PC-9 (cell line): ENCODE data around the gene MAN2C1. TPM values are rescaled to one million over a fixed set of nuclear protein-coding genes. Genes with fewer than 3 reads are reported as not detected.

ENCODE experiments used
- BruUV-seq: library from RNA; stranded (reverse); fragments of 400-500 nt; replicated peaks from 2 replicates; lab custom pipeline; 2021; lab: Mats Ljungman, UMichigan
- CTCF ChIA-PET: fragments of 300-600 bp; sonication (Branson Sonifier 250); formaldehyde crosslinking; loops from one replicate; lab custom pipeline; 2022; ENCODE audit warnings: antibody characterized with exemption; lab: Charles Lee
- POLR2A ChIA-PET: fragments of 300-600 bp; sonication (Branson Sonifier 250); formaldehyde crosslinking; loops from one replicate; lab custom pipeline; 2022; ENCODE audit warnings: antibody characterized with exemption; ENCODE audit not compliant: unreplicated experiment; lab: Charles Lee
- DNase-seq, 2 experiments: peaks; one replicate each; pipeline versions ENCODE4 v3.0.0 to v3.0.0-alpha.2; 2015 to 2022; ENCODE audit warnings: mixed read lengths in 1 of 2
- H2AFZ ChIP-seq: fragments of 200-600 bp; sonication (generic); 2 replicates; pipeline ENCODE4 v1.8.1; 2017; ENCODE audit warnings: antibody characterized with exemption
- H3F3A ChIP-seq: fragments of 200-600 bp; sonication (generic); 2 replicates; pipeline ENCODE4 v1.8.1; 2017; ENCODE audit warnings: antibody characterized with exemption, mild to moderate bottlenecking, low read depth; ENCODE audit not compliant: insufficient read depth
- H3K27ac ChIP-seq: fragments of 200-600 bp; sonication (generic); 2 replicates; pipeline ENCODE4 v1.6.1; 2016; ENCODE audit warnings: mixed run types
- H3K27me3 ChIP-seq: fragments of 200-600 bp; sonication (generic); 2 replicates; pipeline ENCODE4 v1.6.1; 2016; ENCODE audit warnings: low read depth, mixed run types; ENCODE audit not compliant: insufficient read depth
- H3K36me3 ChIP-seq: fragments of 200-600 bp; sonication (generic); 2 replicates; pipeline ENCODE4 v1.6.1; 2016; ENCODE audit warnings: low read depth, mixed run types
- H3K4me1 ChIP-seq: fragments of 200-600 bp; sonication (generic); replicated peaks from 2 replicates; pipeline ENCODE4 v1.6.1; 2016; ENCODE audit warnings: mixed run types; ENCODE audit not compliant: insufficient read depth
- H3K4me2 ChIP-seq: fragments of 200-600 bp; sonication (generic); 2 replicates; pipeline ENCODE4 v1.6.1; 2017; ENCODE audit warnings: mixed run types
- H3K4me3 ChIP-seq: fragments of 200-600 bp; sonication (generic); 2 replicates; pipeline ENCODE4 v1.6.1; 2016; ENCODE audit warnings: mixed run types
- H3K79me2 ChIP-seq: fragments of 200-600 bp; sonication (generic); 2 replicates; pipeline ENCODE4 v1.6.1; 2017; ENCODE audit warnings: low read depth, mixed run types
- H3K9me2 ChIP-seq: fragments of 200-600 bp; sonication (generic); 2 replicates; pipeline ENCODE4 v1.8.1; 2017; ENCODE audit warnings: mild to moderate bottlenecking; ENCODE audit not compliant: insufficient read depth
- H3K9me3 ChIP-seq: fragments of 200-600 bp; sonication (generic); 2 replicates; pipeline ENCODE4 v1.8.1; 2016; ENCODE audit warnings: low read depth; ENCODE audit not compliant: insufficient read depth
- H4K20me1 ChIP-seq: fragments of 200-600 bp; sonication (generic); 2 replicates; pipeline ENCODE4 v1.8.1; 2017; ENCODE audit not compliant: insufficient read depth
- EZH2 ChIP-seq: fragments of 200-600 bp; sonication (generic); IDR thresholded peaks from 2 replicates; pipeline ENCODE4 v1.8.0; 2017; ENCODE audit warnings: antibody characterized with exemption, low read depth
- intact Hi-C: fragments of 100-400 bp; cut with micrococcal nuclease; formaldehyde crosslinking; loops from one replicate; pipeline ENCODE4 v1.10.0; 2022; ENCODE audit not compliant: unreplicated experiment
- total RNA-seq: library from RNA; stranded (reverse); gene quantifications from 2 replicates; pipeline ENCODE4 v1.2.3, GENCODE V29; 2021
- TF ChIP-seq, protein P1 (sequence below): fragments of 200-600 bp; sonication (generic); conservative IDR thresholded peaks from 2 replicates; pipeline ENCODE4 v1.6.1; 2017; ENCODE audit warnings: mixed run types, antibody characterized with exemption, mild to moderate bottlenecking, moderate library complexity

MAN2C1 gene
- total RNA-seq, 1 experiment from 2014 or later, result 94.3 TPM

- Histone ChIP-seq H3K4me3 (no peak overlapping the region), H3K4me2 (no peak overlapping the region), H3K27ac (no peak overlapping the region), H3K36me3 (peaks cover 48% of the 10 kb centered on the region), H2AFZ (no peak overlapping the region), H3K27me3 (no peaks in the 10 kb centered on the region), H3K9me3 (no peaks in the 10 kb centered on the region), H3K79me2 (0 out of 2 replicates have a peak, but pooled peaks cover 3% of the 10 kb centered on the region), H3K4me1 (no peaks in the 10 kb centered on the region), H3K9me2 (no peaks in the 10 kb centered on the region), H3F3A (peaks cover 6% of the 10 kb centered on the region), H4K20me1 (peaks cover 33% of the 10 kb centered on the region)
- DNase-seq, result no peak
- no TSS peak for BruUV-seq
- intact Hi-C loops, result no loop called here
- CTCF ChIA-PET, result no interaction called here
- POLR2A ChIA-PET, result no interaction called here
- TF ChIP-seq EZH2, result no peak
- TF ChIP-seq, protein P1, sequence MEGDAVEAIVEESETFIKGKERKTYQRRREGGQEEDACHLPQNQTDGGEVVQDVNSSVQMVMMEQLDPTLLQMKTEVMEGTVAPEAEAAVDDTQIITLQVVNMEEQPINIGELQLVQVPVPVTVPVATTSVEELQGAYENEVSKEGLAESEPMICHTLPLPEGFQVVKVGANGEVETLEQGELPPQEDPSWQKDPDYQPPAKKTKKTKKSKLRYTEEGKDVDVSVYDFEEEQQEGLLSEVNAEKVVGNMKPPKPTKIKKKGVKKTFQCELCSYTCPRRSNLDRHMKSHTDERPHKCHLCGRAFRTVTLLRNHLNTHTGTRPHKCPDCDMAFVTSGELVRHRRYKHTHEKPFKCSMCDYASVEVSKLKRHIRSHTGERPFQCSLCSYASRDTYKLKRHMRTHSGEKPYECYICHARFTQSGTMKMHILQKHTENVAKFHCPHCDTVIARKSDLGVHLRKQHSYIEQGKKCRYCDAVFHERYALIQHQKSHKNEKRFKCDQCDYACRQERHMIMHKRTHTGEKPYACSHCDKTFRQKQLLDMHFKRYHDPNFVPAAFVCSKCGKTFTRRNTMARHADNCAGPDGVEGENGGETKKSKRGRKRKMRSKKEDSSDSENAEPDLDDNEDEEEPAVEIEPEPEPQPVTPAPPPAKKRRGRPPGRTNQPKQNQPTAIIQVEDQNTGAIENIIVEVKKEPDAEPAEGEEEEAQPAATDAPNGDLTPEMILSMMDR, result no peak
Measured at GRCh38 chr15:75410196-75410595, 41.8 kb upstream of the MAN2C1 start.

- intact Hi-C loops, result no loop called here
- no peaks in the 10 kb centered on the region for H3K79me2 ChIP-seq
- peaks cover 29% of the 10 kb centered on the region for H3K36me3 ChIP-seq
Measured at GRCh38 chr15:75407083-75407482, 38.7 kb upstream of the MAN2C1 start.

GRCh38 chr15:75403892-75404291 lies 35.5 kb upstream of the MAN2C1 start:
- H3F3A ChIP-seq, result peaks cover 11% of the 10 kb centered on the region
- H3K4me3 ChIP-seq, result no peak overlapping the region
- peaks cover 14% of the 10 kb centered on the region for H4K20me1 ChIP-seq
- H3K4me1 ChIP-seq, result no peaks in the 10 kb centered on the region
- peaks cover 25% of the 10 kb centered on the region for H3K36me3 ChIP-seq
- H2AFZ ChIP-seq, result no peak overlapping the region
- H3K4me2 ChIP-seq, result no peak overlapping the region
- no peaks in the 10 kb centered on the region for H3K9me2 ChIP-seq
- DNase-seq, result no peak
- H3K79me2 ChIP-seq, result no peaks in the 10 kb centered on the region
- TF ChIP-seq, protein P1, result no peak
- no peak for TF ChIP-seq EZH2
- intact Hi-C loops, result no loop called here
- BruUV-seq, result no TSS peak
- H3K9me3 ChIP-seq, result no peaks in the 10 kb centered on the region
- POLR2A ChIA-PET, result no interaction called here
- H3K27ac ChIP-seq, result no peak overlapping the region
- CTCF ChIA-PET, result no interaction called here
- H3K27me3 ChIP-seq, result no peaks in the 10 kb centered on the region

More at GRCh38 chr15:75407083-75407482, 38.7 kb upstream of the MAN2C1 start:
- Histone ChIP-seq H3K4me2 (no peak overlapping the region), H3K9me3 (no peaks in the 10 kb centered on the region), H3K27me3 (no peaks in the 10 kb centered on the region), H3K27ac (no peak overlapping the region), H3F3A (peaks cover 6% of the 10 kb centered on the region), H4K20me1 (peaks cover 25% of the 10 kb centered on the region), H3K9me2 (no peaks in the 10 kb centered on the region), H3K4me3 (no peak overlapping the region), H2AFZ (no peak overlapping the region), H3K4me1 (no peaks in the 10 kb centered on the region)
- POLR2A ChIA-PET, result interaction anchor here (0.5 kb wide), 1 partner anchor 44 kb away, joined by 5 read pairs; the partner anchor contains the start of gene SIN3A
- CTCF ChIA-PET, result no interaction called here
- BruUV-seq, result no TSS peak
- TF ChIP-seq EZH2, result no peak
- TF ChIP-seq, protein P1, result no peak
- no peak for DNase-seq
